ENCODE results near the gene CHST11. TPM values are rescaled to one million over a fixed set of nuclear protein-coding genes. Genes with fewer than 3 reads are reported as not detected.

CHST11 gene
- total and polyA plus RNA-seq, 4 donors: 15.0 to 25.5 (median 18.8) TPM

GRCh38 chr12:104768033-104768432 is 311.3 kb downstream of the CHST11 start:
- Histone ChIP-seq H3K36me3 (ENCODE audit: control insufficient read depth, insufficient read depth, low read length) (no peaks in the 10 kb centered on the region), H3K9me3 (ENCODE audit: control insufficient read depth, insufficient read depth, low read length) (no peaks in the 10 kb centered on the region), H3K27me3 (ENCODE audit: control insufficient read depth, insufficient read depth, low read length) (no peaks in the 10 kb centered on the region), H3K4me3 (ENCODE audit: low read depth, low read length) (no peak overlapping the region), H3K27ac (ENCODE audit: low read depth, low read length) (no peak overlapping the region), H3K4me1 (ENCODE audit: control insufficient read depth, insufficient read depth, low read length) (no peaks in the 10 kb centered on the region)
- DNase-seq (ENCODE audit: low read depth in 4 of 6, low spot score in 6 of 6): no peak

DNA sequence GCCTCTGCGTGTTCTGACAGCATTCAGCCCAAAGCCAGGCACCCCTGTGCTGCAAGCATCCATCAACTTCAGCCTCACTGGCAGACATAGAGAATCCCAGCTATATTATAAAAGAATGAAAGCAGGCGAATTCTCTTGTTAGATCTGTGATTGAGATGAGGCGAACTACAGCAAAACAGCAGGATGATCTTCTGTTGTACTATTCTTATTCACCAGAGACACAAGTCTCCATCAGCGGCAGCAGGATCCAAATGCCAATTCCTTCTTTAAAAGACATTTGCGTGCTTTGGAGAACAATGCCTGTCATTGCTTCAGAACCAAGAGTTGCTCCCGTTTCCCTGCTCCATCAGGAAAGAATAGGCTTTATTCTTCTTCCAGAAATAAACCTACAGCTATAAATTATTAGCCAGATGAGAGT is 312.4 kb downstream of the CHST11 start:
- H3K4me1 ChIP-seq (ENCODE audit: control insufficient read depth, insufficient read depth, low read length): no peaks in the 10 kb centered on the region
- H3K4me3 ChIP-seq (ENCODE audit: low read depth, low read length): no peak overlapping the region
- H3K9me3 ChIP-seq (ENCODE audit: control insufficient read depth, insufficient read depth, low read length): no peaks in the 10 kb centered on the region
- no peaks in the 10 kb centered on the region for H3K27me3 ChIP-seq (ENCODE audit: control insufficient read depth, insufficient read depth, low read length)
- H3K27ac ChIP-seq (ENCODE audit: low read depth, low read length): no peak overlapping the region
- WGBS (ENCODE audit: insufficient coverage): 21% methylated on average over 4 of the region's 6 CpGs
- no peaks in the 10 kb centered on the region for H3K36me3 ChIP-seq (ENCODE audit: control insufficient read depth, insufficient read depth, low read length)
- peak in 2 of 6 donors; percentile 34 to 70 for DNase-seq (ENCODE audit: low read depth in 4 of 6, low spot score in 6 of 6)

GRCh38 chr12:104772336-104772735 is 315.6 kb downstream of the CHST11 start:
- no peaks in the 10 kb centered on the region for H3K36me3 ChIP-seq (ENCODE audit: control insufficient read depth, insufficient read depth, low read length)
- H3K4me1 ChIP-seq (ENCODE audit: control insufficient read depth, insufficient read depth, low read length): no peaks in the 10 kb centered on the region
- no peak overlapping the region for H3K4me3 ChIP-seq (ENCODE audit: low read depth, low read length)
- no peaks in the 10 kb centered on the region for H3K9me3 ChIP-seq (ENCODE audit: control insufficient read depth, insufficient read depth, low read length)
- H3K27ac ChIP-seq (ENCODE audit: low read depth, low read length): no peak overlapping the region
- no peaks in the 10 kb centered on the region for H3K27me3 ChIP-seq (ENCODE audit: control insufficient read depth, insufficient read depth, low read length)
- DNase-seq (ENCODE audit: low read depth in 4 of 6, low spot score in 6 of 6): no peak
- WGBS (ENCODE audit: insufficient coverage): 60% methylated on average over 1 of the region's 1 CpG

DNA sequence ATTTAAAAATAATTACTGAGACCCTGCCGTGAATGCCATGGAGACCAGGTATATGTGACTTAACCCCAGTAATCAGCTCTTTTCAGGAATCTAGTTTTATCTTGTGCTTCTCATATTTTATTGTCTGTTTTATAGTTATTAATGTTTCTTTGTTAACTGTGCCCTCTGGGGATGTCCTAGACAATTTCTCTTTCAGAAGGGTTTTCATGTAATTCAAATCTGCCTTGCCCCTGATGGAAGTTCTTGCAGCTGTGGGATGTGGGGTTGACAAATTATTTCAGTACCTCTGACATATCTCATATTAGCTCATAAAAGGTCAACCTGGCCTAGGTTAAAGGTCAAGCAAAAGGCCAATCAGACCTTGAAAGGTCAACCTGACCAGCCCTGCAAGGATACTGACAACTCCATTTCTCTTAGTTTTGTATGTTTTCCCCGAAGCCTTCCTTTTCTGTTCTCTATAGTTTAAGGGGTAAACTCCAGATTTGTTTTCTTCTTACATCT is 319.0 kb downstream of the CHST11 start:
- no CpG with 5 or more reads among the region's 2 CpGs for WGBS (ENCODE audit: insufficient coverage)
- no peaks in the 10 kb centered on the region for H3K9me3 ChIP-seq (ENCODE audit: control insufficient read depth, insufficient read depth, low read length)
- no peaks in the 10 kb centered on the region for H3K27me3 ChIP-seq (ENCODE audit: control insufficient read depth, insufficient read depth, low read length)
- no peak overlapping the region for H3K27ac ChIP-seq (ENCODE audit: low read depth, low read length)
- no peaks in the 10 kb centered on the region for H3K4me1 ChIP-seq (ENCODE audit: control insufficient read depth, insufficient read depth, low read length)
- no peak for DNase-seq (ENCODE audit: low read depth in 4 of 6, low spot score in 6 of 6)
- no peaks in the 10 kb centered on the region for H3K36me3 ChIP-seq (ENCODE audit: control insufficient read depth, insufficient read depth, low read length)
- H3K4me3 ChIP-seq (ENCODE audit: low read depth, low read length): no peak overlapping the region

GRCh38 chr12:104779134-104779533 is 322.4 kb downstream of the CHST11 start:
- H3K27me3 ChIP-seq (ENCODE audit: control insufficient read depth, insufficient read depth, low read length): no peaks in the 10 kb centered on the region
- H3K36me3 ChIP-seq (ENCODE audit: control insufficient read depth, insufficient read depth, low read length): no peaks in the 10 kb centered on the region
- no peak overlapping the region for H3K4me3 ChIP-seq (ENCODE audit: low read depth, low read length)
- no peak for DNase-seq (ENCODE audit: low read depth in 4 of 6, low spot score in 6 of 6)
- H3K4me1 ChIP-seq (ENCODE audit: control insufficient read depth, insufficient read depth, low read length): no peaks in the 10 kb centered on the region
- no CpG with 5 or more reads among the region's 2 CpGs for WGBS (ENCODE audit: insufficient coverage)
- H3K27ac ChIP-seq (ENCODE audit: low read depth, low read length): no peak overlapping the region
- no peaks in the 10 kb centered on the region for H3K9me3 ChIP-seq (ENCODE audit: control insufficient read depth, insufficient read depth, low read length)

GRCh38 chr12:104782296-104782695 is 325.5 kb downstream of the CHST11 start:
- Histone ChIP-seq H3K27me3 (ENCODE audit: control insufficient read depth, insufficient read depth, low read length) (no peaks in the 10 kb centered on the region), H3K4me3 (ENCODE audit: low read depth, low read length) (no peak overlapping the region), H3K9me3 (ENCODE audit: control insufficient read depth, insufficient read depth, low read length) (no peaks in the 10 kb centered on the region), H3K36me3 (ENCODE audit: control insufficient read depth, insufficient read depth, low read length) (no peaks in the 10 kb centered on the region), H3K4me1 (ENCODE audit: control insufficient read depth, insufficient read depth, low read length) (no peaks in the 10 kb centered on the region), H3K27ac (ENCODE audit: low read depth, low read length) (no peak overlapping the region)
- DNase-seq (ENCODE audit: low read depth in 4 of 6, low spot score in 6 of 6): no peak
- 100% methylated on average over 1 of the region's 3 CpGs for WGBS (ENCODE audit: insufficient coverage)

GRCh38 chr12:104784592-104784991 is 327.8 kb downstream of the CHST11 start:
- DNase-seq (ENCODE audit: low read depth in 4 of 6, low spot score in 6 of 6): peak in 1 of 6 donors; percentile 15
- no peak overlapping the region for H3K27ac ChIP-seq (ENCODE audit: low read depth, low read length)
- no peaks in the 10 kb centered on the region for H3K9me3 ChIP-seq (ENCODE audit: control insufficient read depth, insufficient read depth, low read length)
- H3K4me1 ChIP-seq (ENCODE audit: control insufficient read depth, insufficient read depth, low read length): peaks cover 3% of the 10 kb centered on the region
- H3K27me3 ChIP-seq (ENCODE audit: control insufficient read depth, insufficient read depth, low read length): no peaks in the 10 kb centered on the region
- H3K4me3 ChIP-seq (ENCODE audit: low read depth, low read length): no peak overlapping the region
- H3K36me3 ChIP-seq (ENCODE audit: control insufficient read depth, insufficient read depth, low read length): no peaks in the 10 kb centered on the region
- 56% methylated on average over 1 of the region's 1 CpG for WGBS (ENCODE audit: insufficient coverage)

- 80% methylated on average over 1 of the region's 5 CpGs for WGBS (ENCODE audit: insufficient coverage)
These were observed 329.1 kb downstream of the CHST11 start for GRCh38 chr12:104785886-104786285.

GRCh38 chr12:104786352-104786751 is 329.6 kb downstream of the CHST11 start:
- Histone ChIP-seq H3K27ac (ENCODE audit: low read depth, low read length) (no peak overlapping the region), H3K4me1 (ENCODE audit: control insufficient read depth, insufficient read depth, low read length) (peaks cover 10% of the 10 kb centered on the region), H3K36me3 (ENCODE audit: control insufficient read depth, insufficient read depth, low read length) (no peaks in the 10 kb centered on the region), H3K27me3 (ENCODE audit: control insufficient read depth, insufficient read depth, low read length) (no peaks in the 10 kb centered on the region), H3K9me3 (ENCODE audit: control insufficient read depth, insufficient read depth, low read length) (no peaks in the 10 kb centered on the region), H3K4me3 (ENCODE audit: low read depth, low read length) (no peak overlapping the region)
- DNase-seq (ENCODE audit: low read depth in 4 of 6, low spot score in 6 of 6): peak in 1 of 6 donors; percentile 91
- no CpG with 5 or more reads among the region's 5 CpGs for WGBS (ENCODE audit: insufficient coverage)

More at GRCh38 chr12:104785886-104786285, 329.1 kb downstream of the CHST11 start:
- no peaks in the 10 kb centered on the region for H3K27me3 ChIP-seq (ENCODE audit: control insufficient read depth, insufficient read depth, low read length)
- H3K27ac ChIP-seq (ENCODE audit: low read depth, low read length): no peak overlapping the region
- peaks cover 10% of the 10 kb centered on the region for H3K4me1 ChIP-seq (ENCODE audit: control insufficient read depth, insufficient read depth, low read length)
- H3K36me3 ChIP-seq (ENCODE audit: control insufficient read depth, insufficient read depth, low read length): no peaks in the 10 kb centered on the region
- DNase-seq (ENCODE audit: low read depth in 4 of 6, low spot score in 6 of 6): no peak
- no peak overlapping the region for H3K4me3 ChIP-seq (ENCODE audit: low read depth, low read length)
- no peaks in the 10 kb centered on the region for H3K9me3 ChIP-seq (ENCODE audit: control insufficient read depth, insufficient read depth, low read length)

GRCh38 chr12:104788840-104789271 is 332.1 kb downstream of the CHST11 start:
- Histone ChIP-seq H3K27ac (ENCODE audit: low read depth, low read length) (no peak overlapping the region), H3K4me1 (ENCODE audit: control insufficient read depth, insufficient read depth, low read length) (peaks cover 10% of the 10 kb centered on the region), H3K9me3 (ENCODE audit: control insufficient read depth, insufficient read depth, low read length) (no peaks in the 10 kb centered on the region), H3K4me3 (ENCODE audit: low read depth, low read length) (no peak overlapping the region), H3K27me3 (ENCODE audit: control insufficient read depth, insufficient read depth, low read length) (no peaks in the 10 kb centered on the region), H3K36me3 (ENCODE audit: control insufficient read depth, insufficient read depth, low read length) (no peaks in the 10 kb centered on the region)
- peak in 1 of 6 donors; percentile 38 for DNase-seq (ENCODE audit: low read depth in 4 of 6, low spot score in 6 of 6)

Data from spinal cord (tissue), 10 donors.